Right lung (tissue), 5 donors: Measurements from ENCODE around the gene SORBS2. TPM values are rescaled to one million over a fixed set of nuclear protein-coding genes. Genes with fewer than 3 reads are reported as not detected.

ENCODE experiments used
- DNase-seq, 2 donors: peaks; one replicate each; pipeline ENCODE4 v3.0.0-alpha.2; 2013
- polyA plus RNA-seq, 5 donors: library from polyadenylated mRNA; unstranded; fragments of 120-200 nt; gene quantifications; one replicate each; pipeline versions ENCODE4 v1.2.1 to v1.2.3, GENCODE V29; 2013; ENCODE audit warnings: inconsistent platforms in 1 of 5, low replicate concordance in 1 of 5; ENCODE audit not compliant: insufficient read length in 5 of 5, insufficient read depth in 1 of 5

The SORBS2 gene
- polyA plus RNA-seq, 5 donors: 14.8 to 42.4 (median 34.0) TPM

DNA sequence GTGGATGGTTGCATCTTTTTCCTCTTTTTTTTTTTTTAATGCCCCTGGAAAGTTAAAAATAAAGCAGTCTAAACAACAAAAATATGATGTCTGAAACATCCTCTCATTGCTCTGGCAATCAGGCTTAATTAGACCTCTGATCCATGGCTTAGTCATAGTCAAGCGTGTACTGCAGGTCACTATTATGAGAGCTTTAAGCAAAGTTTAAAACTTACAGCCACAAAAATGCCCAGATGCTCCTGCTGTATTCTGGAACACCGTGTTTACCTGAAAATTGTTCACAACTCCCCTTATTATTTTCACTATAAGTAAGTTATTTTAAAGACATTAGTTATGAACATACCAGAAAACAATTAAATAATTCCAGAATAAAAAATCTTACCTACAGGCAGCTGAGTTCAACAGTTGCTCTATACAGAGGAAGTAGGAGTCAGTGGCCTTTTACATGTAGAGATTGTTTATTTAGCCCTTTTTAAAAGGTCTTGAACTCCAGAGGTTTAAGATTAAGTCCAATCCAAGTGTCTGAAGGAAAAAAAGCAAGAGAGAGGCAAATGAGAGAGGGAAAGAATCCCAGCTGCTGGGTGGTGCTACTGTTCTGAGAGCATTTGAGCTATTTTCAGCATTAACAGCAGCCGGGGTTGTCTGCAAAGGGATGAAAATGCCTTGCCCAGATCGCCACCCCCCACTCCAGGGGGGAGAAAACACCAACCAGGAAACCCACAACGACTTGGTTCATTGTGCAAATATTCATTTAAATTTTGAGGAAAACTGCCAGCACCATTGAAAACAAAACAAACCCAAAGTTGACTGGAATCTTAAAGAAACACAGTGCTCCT, 36.9 kb downstream of the SORBS2 start:
- DNase-seq: peak; percentile 43 to 50

DNA sequence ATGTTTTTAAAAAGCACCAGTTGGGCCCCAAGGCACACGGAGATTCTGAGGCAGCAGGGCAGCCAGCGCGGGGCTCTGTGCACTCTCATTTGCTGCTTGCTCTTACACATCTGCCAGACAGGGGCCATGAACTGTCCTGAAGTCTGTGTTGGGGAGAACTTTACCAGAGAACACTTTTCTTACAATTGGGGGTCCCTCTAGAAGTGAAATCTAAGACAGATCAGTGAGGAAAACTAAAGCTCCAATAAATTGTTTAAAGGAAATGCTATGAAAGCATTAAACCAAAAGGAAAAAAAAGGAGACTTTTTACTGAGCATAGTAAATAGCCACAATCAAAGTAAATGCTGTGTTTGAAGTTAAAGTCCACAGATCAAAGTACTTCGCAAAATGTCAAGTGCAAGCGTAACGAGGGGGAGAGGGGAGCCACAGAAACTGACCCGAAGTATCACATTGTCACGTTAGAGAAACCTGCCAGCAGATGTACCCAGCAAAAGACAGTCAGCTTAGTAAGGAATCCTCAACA, 37.8 kb downstream of the SORBS2 start:
- DNase-seq: no peak

DNA sequence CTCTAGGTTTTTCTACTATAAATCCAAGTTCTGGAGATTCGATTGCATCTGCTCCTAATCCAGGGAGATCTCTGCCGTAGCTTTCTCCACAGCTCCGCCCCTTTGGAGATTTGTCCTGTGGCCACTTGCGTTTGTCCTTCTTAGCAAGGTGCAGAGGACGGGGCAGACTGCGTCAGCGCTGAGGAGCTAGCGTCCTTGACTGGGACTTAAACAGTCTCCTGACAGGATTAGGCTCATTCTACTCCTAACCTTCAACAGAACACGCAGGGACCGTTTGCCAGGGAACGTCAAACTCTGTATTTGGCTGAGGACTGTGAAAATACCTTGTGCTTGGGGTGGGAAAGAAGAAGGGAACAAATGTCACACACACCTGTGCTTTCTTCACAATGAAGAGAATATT, 38.6 kb downstream of the SORBS2 start:
- no peak for DNase-seq

DNA sequence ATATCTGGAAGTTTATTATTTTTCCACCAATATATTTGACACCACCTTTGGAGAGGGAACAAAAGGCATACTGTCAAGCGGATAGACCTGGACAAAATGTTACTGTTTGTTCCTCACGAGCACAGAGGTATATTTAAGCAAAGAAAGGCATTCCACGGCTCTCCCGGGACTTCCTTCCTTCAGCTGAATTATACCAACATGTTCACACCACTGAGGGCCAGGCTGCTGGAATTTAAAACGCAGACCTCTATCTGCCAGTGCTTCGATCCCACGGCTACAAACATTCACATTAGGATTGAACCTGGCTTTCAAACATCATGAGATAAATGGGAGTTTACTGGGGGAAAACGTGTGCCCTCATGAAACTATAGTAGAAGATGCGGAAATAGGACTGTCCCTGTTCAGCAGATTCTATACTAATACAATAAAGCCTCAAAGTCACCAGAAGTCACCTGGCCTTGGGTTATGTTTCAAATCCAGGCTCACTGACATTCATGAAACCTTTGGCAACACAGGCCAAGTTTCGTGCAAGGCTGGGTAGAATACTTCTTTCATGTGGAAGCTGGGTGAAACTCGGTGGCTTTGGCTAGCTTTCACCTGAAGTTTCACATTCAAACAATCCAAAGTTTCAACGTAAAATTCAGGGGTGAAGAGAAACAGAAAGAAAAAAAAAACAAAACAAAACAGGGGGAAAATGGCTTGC, 39.5 kb downstream of the SORBS2 start:
- no peak for DNase-seq

DNA sequence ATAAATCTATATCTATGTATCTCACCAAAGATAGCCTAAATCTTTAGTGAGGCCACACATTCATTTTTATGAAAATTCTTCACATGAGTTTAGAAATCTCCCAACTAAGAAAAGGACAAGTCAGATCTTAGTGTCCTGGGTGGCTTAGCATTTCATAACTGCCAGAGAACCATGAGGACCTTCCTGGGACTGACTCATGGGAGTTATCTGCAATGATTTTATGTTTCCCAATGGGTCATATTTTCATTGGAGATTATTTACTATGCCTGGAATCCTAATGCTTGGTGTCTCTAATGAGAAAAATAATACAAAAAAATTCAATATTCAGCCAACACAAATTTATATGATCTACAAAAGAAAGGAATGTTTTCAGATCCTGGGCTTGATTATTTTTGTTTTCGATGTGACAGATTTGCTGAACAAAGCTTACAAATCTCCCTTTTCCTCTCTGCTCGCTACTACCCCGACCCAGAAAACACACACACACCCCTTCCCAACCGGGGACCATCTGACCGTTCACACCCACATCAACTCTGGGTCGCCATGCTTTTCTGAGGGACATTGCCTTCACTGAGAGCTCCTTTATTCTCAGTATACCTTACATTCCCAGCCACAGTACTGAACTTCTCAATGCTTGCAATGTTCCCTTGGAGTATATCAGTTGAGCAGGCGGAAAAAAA, 40.1 kb downstream of the SORBS2 start:
- no peak for DNase-seq

DNA sequence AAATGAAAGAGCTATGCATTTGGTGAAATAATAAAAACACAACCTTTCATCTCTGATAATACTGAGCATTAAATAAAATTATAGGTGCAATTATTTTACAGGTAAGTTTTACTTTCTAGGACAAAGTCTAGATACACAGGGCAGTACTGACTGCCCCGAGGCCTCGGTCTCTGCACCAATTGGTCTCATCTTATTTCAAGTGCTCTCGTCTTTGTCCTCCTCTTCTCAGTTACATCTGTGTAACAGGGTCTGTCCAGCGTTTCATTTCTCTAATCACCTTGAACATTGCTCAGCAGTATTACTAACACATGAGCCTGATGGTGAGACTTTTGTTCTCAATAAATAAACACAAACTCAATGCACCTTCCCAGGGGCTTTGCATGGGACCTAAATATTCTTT, 44.5 kb downstream of the SORBS2 start:
- no peak for DNase-seq

DNA sequence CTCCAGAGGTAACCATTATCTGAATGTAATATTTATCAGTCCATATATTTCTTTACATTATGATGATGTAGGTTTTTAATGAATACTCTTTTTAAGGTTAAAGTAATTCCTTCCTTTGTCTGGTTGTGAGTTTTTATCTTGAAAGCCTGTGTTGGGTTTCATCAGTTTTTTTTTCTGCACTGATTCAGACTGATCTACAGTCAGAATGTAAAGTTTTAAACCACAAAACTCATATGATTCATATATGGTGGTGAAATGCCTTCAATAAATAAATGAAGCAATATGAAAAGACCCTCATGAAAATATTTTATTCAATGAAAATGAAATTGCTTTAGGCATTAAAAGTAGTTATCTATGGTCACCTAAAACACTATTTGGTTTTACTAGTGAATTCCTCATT, 47.1 kb downstream of the SORBS2 start:
- DNase-seq: no peak

DNA sequence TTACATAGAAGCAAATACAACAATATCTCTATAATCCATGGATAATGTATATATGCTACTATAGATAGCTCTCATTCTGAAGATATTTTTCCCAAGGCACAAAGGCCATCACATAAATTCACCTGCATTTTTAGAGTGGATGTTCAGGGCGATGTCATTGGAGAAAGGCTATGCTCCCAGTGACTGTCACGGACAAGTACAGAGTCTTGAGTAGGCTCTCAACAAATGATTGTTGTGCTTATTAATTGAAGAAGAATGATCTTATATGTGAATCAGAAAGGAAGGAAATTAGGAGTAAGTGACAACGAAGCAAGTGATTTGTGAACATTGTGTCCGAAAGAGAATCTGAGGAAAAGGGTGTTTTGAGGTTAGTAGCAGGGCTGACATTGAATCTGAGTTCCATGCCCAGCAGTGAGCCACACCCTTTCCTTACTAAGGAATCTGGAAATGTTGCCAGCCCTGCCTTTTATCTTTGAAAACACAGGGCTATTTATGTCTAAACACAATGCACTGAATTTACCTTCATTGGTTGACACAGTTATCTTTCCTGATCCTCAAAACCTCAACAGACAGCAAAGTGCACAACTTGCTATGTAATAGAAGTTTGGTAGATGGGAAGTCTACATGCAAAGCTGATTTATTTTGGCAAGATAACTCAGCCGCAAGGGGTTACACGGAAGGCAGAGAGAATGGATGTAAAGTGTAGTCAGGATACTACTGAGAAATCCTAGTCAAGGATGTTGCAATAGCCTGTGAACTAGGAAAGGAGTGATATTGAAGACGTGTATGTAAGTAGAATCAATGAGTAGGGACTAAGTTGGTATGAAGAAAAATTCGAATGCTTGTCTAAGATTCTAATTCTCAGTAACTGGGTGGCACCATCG, 50.4 kb downstream of the SORBS2 start:
- no peak for DNase-seq

DNA sequence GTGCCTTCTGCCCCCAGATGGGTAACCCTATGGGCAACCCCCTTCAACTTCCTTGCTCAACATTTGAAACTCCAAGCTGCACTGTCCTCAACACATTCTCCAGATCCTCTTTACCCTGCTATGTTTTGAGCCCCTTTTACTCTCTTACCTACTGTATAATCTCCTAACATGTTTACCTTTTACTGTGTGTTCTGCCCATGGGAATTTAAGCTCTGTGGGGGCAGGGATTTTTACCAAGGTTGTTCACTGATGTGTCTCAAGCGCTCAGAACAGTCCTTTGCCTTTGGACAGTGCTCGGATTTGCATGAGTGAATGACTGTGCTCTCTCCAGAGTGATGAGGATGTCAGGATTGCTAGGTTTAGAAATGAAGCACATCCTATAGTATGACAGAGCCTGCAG, 53.2 kb downstream of the SORBS2 start:
- DNase-seq: no peak

DNA sequence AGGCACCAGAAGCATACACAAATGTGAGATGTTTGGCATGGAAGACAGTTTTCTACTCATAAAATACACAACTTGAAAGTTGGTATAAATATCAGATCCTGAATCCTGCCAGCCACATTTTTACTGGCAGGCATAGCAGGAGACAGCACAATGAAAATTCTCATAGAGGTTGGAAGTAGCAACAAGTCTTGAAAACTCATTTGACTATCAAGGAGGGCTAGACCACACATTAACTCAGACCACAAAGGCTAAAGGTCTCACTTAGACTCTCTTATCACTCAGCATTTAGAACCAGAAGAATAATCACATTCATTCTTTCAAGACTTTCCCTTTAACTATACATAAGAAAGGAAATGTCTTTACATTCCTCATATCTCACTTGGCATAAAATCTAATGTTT, 56.5 kb downstream of the SORBS2 start:
- DNase-seq: no peak

DNA sequence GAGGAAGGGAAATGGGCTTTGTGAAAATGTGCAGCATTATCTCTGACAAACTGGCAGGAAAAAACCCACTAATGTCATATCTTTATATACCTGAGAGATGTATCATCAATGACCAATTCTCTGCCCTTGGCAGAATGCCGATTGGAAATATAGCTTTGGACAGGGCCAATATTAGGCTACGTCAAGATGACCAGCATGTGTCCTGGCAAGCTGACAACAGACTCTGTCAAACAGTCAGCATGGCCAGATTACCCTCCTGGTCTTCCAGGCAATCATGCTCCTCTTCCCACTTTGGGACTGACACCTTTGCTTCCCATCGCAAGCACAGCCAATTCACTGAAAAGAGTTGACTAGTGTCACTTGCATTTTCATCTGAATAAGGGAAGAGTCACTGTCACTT, 57.0 kb downstream of the SORBS2 start:
- DNase-seq: no peak

DNA sequence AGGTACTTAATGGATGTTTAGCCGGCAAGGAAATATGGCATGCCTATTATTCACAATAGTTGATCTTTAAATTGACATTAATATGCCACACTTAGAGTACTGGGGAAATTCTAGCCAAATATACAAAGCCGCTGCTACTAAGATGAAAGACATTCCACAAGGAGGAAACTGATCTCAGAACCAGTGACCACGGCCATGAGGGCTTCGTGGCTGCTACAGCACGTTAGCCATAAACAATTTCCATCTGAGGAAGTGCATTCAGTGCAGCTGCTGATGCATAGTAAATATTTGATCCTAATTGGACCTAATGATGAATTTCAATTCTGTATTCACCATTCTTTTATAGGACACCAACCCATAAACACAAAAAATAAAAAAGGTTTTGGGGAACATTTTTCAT, 59.1 kb downstream of the SORBS2 start:
- no peak for DNase-seq

DNA sequence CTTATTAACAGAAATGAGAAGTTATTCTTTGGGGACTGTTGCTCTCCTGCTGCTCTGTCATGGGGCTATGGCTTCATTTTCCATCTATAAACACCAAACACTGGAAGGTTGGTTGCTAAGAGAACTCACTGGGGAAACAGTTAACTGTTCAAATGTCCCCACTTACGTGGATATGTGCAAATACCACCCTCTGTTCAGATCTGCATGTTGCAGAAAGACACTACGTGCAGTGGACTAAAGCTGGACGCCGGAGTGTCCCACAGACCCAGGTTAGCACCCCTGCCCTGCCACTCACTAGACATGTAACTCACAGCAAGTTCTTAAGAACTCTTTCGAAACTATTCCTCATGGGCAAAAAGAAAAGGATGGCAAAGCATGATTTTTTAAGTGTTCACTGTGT, 62.1 kb downstream of the SORBS2 start:
- DNase-seq: no peak

DNA sequence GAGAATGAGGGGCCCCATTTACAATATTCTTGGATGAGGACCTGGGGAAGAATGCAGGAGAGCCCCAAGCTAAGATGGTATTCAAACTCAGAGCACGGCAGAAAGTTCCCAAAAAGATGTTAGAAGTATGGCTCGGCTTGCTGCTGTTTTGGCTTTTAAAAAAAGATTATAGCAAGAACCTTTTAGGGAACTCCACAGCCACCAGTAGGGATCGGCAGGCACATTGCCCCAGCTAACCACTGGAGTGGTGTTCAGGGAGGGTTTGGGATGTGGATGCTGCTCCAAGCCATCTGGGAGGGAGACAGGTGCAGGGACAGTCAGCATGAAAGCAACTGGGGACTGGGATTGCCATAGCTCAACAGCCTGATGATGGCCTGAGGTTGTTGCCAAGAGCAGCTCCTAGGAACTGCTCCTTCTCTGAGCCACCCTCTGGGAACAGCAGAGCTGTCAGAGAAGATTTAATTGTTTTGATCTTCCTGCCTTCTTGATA, 63.0 kb downstream of the SORBS2 start:
- no peak for DNase-seq

DNA sequence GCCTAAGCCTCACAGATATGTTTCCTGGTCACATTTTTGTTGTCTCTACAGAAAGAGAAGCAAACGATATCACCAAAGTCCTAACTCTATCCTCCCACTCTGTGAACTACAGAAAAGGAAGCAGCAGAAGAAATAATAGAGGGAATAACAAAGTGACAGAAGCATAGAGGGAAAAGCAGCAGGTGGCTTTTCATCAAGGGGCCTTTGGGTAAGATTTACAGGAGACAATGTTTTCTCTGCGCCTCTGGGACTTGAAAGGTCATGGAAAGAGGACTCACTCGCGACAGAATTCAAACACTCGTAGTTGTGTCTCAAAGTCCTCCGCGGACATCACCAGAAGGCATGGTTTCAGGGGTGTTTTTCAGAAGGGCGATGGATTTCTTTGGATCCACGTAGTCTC, 66.1 kb downstream of the SORBS2 start:
- no peak for DNase-seq

DNA sequence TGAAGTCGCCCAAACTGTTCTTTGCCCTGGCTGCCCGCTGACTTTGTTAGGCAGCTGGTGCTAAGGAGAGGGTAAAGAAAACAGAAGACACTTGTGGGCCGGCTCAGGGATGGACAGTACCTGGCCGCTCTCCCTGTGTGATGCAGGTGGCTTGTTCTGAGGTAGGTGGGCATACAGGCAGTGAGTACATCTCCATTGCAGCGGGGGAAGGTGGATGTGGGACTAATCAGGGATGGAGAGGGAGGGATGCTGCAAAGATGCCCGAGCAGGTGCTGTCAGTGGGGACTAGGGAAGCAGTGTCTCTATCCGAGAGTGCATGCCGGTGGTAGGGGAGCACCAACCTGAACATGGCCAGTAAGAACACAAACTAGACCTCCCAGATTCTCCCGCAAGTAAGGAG, 67.0 kb downstream of the SORBS2 start:
- DNase-seq: no peak

DNA sequence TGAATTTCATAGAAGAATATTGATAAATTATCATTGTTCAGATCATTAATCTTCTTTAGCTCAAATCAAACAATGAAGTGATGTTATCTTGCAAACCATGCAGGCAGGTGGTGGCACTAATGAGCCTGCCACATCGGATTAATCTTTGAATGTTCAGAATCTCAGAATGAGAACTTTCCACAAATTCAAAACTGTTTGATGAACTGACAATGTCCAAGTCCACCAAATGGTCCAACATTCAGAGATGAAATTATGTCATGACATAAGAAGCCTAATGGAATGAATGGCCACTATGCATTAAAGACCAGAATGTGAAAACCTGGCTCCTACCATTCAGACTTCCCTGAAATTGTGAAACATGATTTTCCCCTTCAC, 67.5 kb downstream of the SORBS2 start:
- no peak for DNase-seq

DNA sequence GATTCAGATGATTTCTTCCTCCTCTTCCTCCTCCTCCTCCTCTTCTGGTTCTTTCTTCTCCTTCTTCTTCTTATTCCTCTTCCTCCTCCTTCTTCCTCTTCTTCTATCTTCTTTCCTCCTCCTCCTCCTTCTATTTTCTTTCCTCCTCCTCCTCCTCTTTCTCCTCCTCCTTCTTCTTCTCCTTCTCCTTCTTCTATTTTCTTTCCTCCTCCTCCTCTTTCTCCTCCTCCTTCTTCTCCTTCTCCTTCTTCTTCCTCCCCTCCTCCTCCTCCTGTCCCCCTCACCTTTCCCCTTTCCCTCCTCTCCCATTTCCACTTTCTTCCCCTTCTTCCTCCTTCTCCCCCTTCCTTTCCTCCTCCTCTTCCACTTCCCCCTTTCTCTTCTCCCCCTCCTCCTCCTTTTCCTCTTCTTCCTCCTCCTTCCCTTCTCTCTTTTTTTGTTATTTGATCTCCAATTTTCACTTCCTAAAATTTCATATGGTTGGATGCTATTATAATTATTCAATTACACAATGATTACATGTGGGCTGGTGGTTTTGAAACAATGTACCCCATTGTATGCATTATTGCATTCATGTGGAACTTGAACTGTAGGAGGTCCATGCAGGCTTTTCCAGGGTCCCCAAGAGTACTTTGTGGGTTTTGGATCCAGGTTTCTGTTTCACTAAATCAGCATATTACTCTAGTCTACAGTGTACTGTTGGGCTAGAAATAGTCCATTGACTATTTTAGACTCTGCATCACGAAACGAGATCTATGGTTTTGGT, 68.1 kb downstream of the SORBS2 start:
- DNase-seq: no peak

DNA sequence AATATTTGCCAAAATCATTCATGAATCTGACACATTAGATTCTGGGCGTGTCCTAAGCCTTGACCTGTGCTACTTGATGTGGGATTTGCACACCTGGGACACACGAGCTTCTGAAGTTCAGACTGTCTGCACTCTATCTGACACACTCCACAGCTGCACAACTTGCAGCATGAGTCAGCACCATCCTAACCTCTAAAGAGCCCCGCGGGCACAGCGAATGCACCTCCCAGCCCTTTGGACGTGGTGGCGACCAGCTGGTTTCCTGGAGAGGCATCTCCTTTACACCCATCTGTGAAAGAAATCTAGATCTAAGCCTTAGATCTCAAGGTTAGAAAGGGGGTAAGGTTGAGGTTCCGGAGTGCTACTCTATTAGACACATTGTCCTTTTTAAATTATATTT, 69.2 kb downstream of the SORBS2 start:
- DNase-seq: no peak

DNA sequence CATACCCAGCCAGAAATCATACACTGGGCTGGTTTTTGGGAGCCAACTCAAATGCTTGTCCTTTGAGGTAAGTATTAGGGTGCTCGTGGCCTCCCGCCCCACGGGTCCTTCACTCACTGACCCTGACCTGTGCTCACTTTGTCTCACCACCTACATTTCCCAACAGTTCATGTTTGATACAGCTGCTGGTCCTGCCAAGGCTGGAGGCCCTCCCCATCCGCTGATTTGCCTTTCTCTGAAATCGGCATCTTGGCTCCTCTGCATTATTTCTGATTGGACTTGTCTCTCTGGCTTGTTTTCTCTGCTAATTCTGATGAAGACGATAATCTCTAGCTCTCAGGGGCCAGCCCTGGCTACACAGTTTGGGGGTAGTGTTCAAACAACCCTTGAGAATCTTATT, 70.2 kb downstream of the SORBS2 start:
- no peak for DNase-seq

DNA sequence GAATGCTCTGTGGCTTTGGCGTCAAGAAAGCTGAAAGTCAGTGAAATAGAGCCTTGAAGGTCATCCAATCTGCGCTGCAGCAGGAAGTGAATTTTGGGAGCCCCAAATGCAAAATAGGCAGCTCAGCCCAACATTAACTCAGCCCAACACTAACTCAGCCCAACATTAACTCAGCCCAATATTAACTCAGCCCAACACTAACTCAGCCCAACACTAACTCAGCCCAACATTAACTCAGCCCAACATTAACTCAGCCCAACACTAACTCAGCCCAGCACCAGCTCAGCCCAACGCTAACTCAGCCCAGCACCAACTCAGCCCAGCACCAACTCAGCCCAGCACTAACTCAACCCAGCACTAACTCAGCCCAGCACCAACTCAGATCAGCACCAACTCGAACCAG, 71.5 kb downstream of the SORBS2 start:
- no peak for DNase-seq
